IMR-90 (cell line): Measurements from ENCODE around the gene ACKR2. TPM values are rescaled to one million over a fixed set of nuclear protein-coding genes. Genes with fewer than 3 reads are reported as not detected.

ENCODE experiments used
- ATAC-seq: fragments of 200-7000 bp; cut with Tn5 transposase; 2 replicates; pipeline ENCODE4 v1.9.1; 2020; ENCODE audit warnings: low read depth, mild to moderate bottlenecking, moderate library complexity
- BruUV-seq: library from RNA; stranded (reverse); fragments of 400-500 nt; replicated peaks from 2 replicates; lab custom pipeline; 2021; lab: Mats Ljungman, UMichigan
- CTCF ChIA-PET: fragments of 300-600 bp; formaldehyde crosslinking; extraction: SDS; loops from one replicate; lab custom pipeline; 2021; ENCODE audit warnings: antibody characterized with exemption; lab: Yijun Ruan, JAX
- POLR2A ChIA-PET: fragments of 300-600 bp; sonication (Branson Sonifier 250); formaldehyde crosslinking; loops from one replicate; lab custom pipeline; 2022; ENCODE audit warnings: antibody characterized with exemption; ENCODE audit not compliant: unreplicated experiment; lab: Charles Lee
- DNase-seq: peaks from one replicate; pipeline ENCODE4 v3.0.0; 2013
- H2AFZ ChIP-seq: replicated peaks from 2 replicates; pipeline ENCODE3; 2013; ENCODE audit warnings: low read length, mild to moderate bottlenecking; ENCODE audit not compliant: poor library complexity
- H2AK5ac ChIP-seq: 2 replicates; pipeline ENCODE4 v1.6.1; 2013; ENCODE audit warnings: low read depth, low read length, inconsistent platforms
- H2AK9ac ChIP-seq: replicated peaks from 2 replicates; pipeline ENCODE3; 2013; ENCODE audit warnings: mild to moderate bottlenecking, low read depth, low read length, moderate library complexity; ENCODE audit not compliant: poor library complexity
- H2BK120ac ChIP-seq: 2 replicates; pipeline ENCODE4 v1.6.1; 2013; ENCODE audit warnings: low read depth, low read length, inconsistent platforms
- H2BK15ac ChIP-seq: 3 replicates; pipeline ENCODE4 v1.6.1; 2013; ENCODE audit warnings: low read depth, low read length, inconsistent platforms
- H2BK20ac ChIP-seq: 2 replicates; pipeline ENCODE4 v1.6.1; 2013; ENCODE audit warnings: low read depth, mild to moderate bottlenecking, inconsistent platforms, low read length, moderate library complexity
- H2BK5ac ChIP-seq: 2 replicates; pipeline ENCODE4 v1.6.1; 2013; ENCODE audit warnings: mild to moderate bottlenecking, low read depth, low read length, inconsistent platforms; ENCODE audit not compliant: poor library complexity, severe bottlenecking
- H3K14ac ChIP-seq: replicated peaks from 2 replicates; pipeline ENCODE4 v1.6.1; 2013; ENCODE audit warnings: low read depth, low read length, inconsistent platforms
- H3K18ac ChIP-seq: 2 replicates; pipeline ENCODE4 v1.6.1; 2013; ENCODE audit warnings: low read depth, low read length, control low read depth
- H3K23ac ChIP-seq: 2 replicates; pipeline ENCODE4 v1.6.1; 2013; ENCODE audit warnings: low read depth, low read length, inconsistent platforms
- H3K27ac ChIP-seq: 2 replicates; pipeline ENCODE4 v1.5.1; 2013; ENCODE audit warnings: mild to moderate bottlenecking, control low read depth, low read length; ENCODE audit not compliant: insufficient read depth
- H3K27me3 ChIP-seq: 2 replicates; pipeline ENCODE4 v1.6.1; 2013; ENCODE audit warnings: low read length; ENCODE audit not compliant: control insufficient read depth, insufficient read depth
- H3K36me3 ChIP-seq: 2 replicates; pipeline ENCODE4 v1.6.1; 2013; ENCODE audit warnings: low read length, mixed read lengths; ENCODE audit not compliant: control insufficient read depth, insufficient read depth
- H3K4ac ChIP-seq: 2 replicates; pipeline ENCODE4 v1.6.1; 2013; ENCODE audit warnings: low read depth, low read length, inconsistent platforms
- H3K4me1 ChIP-seq: 2 replicates; pipeline ENCODE4 v1.6.1; 2013; ENCODE audit warnings: low read length, mixed read lengths; ENCODE audit not compliant: control insufficient read depth, insufficient read depth
- H3K4me2 ChIP-seq: 2 replicates; pipeline ENCODE4 v1.6.1; 2013; ENCODE audit warnings: low read depth, mild to moderate bottlenecking, control low read depth, low read length, moderate library complexity
- H3K4me3 ChIP-seq: 2 replicates; pipeline ENCODE4 v1.5.1; 2013; ENCODE audit warnings: low read depth, mild to moderate bottlenecking, control low read depth, low read length, moderate library complexity; ENCODE audit not compliant: insufficient read depth
- H3K56ac ChIP-seq: 2 replicates; pipeline ENCODE4 v1.6.1; 2013; ENCODE audit warnings: low read length, inconsistent platforms; ENCODE audit not compliant: insufficient read depth; ENCODE audit errors: extremely low read depth
- H3K79me1 ChIP-seq, 2 experiments: 2 replicates each; pipeline ENCODE4 v1.6.1; 2013; ENCODE audit warnings: low read length in 2 of 2, inconsistent platforms in 1 of 2, low read depth in 1 of 2
- H3K9ac ChIP-seq: 2 replicates; pipeline ENCODE4 v1.6.1; 2013; ENCODE audit warnings: low read depth, low read length, control low read depth
- H3K9me1 ChIP-seq: 2 replicates; pipeline ENCODE4 v1.6.1; 2013; ENCODE audit warnings: low read length, inconsistent platforms; ENCODE audit not compliant: insufficient read depth
- H3K9me3 ChIP-seq: 2 replicates; pipeline ENCODE4 v1.6.1; 2013; ENCODE audit warnings: low read length; ENCODE audit not compliant: control insufficient read depth, insufficient read depth
- H4K20me1 ChIP-seq: 2 replicates; pipeline ENCODE4 v1.6.1; 2013; ENCODE audit warnings: low read length, inconsistent platforms; ENCODE audit not compliant: insufficient read depth
- H4K5ac ChIP-seq: 2 replicates; pipeline ENCODE4 v1.6.1; 2013; ENCODE audit warnings: mild to moderate bottlenecking, low read depth, low read length, control low read depth
- H4K8ac ChIP-seq, 2 experiments: 2 replicates each; pipeline ENCODE4 v1.6.1; 2013; ENCODE audit warnings: low read depth in 2 of 2, low read length in 2 of 2, control low read depth in 1 of 2, inconsistent platforms in 1 of 2
- H4K91ac ChIP-seq: 2 replicates; pipeline ENCODE4 v1.6.1; 2013; ENCODE audit warnings: low read depth, low read length, inconsistent platforms; ENCODE audit not compliant: insufficient read depth
- CHD1 ChIP-seq: IDR thresholded peaks from 2 replicates; pipeline ENCODE4 v1.6.1; 2012; ENCODE audit warnings: low read depth, low read length, improper control_type of control experiment
- CTCF ChIP-seq: conservative IDR thresholded peaks from 2 replicates; pipeline ENCODE4 v1.5.1; 2012; ENCODE audit warnings: mild to moderate bottlenecking, low read depth, low read length, improper control_type of control experiment
- FOS ChIP-seq: fragments of 150-350 bp; IDR thresholded peaks from 2 replicates; pipeline ENCODE4 v1.6.1; 2016; ENCODE audit warnings: low read depth, low read length
- MXI1 ChIP-seq: IDR thresholded peaks from 2 replicates; pipeline ENCODE4 v1.6.1; 2012; ENCODE audit warnings: low read depth, mild to moderate bottlenecking, low read length, moderate library complexity, borderline replicate concordance
- RCOR1 ChIP-seq: IDR thresholded peaks from 2 replicates; pipeline ENCODE4 v1.6.1; 2012; ENCODE audit warnings: mild to moderate bottlenecking, low read length, improper control_type of control experiment; ENCODE audit not compliant: insufficient replicate concordance
- RFX5 ChIP-seq: IDR thresholded peaks from 2 replicates; pipeline ENCODE4 v1.8.0; 2012; ENCODE audit warnings: low read depth, mild to moderate bottlenecking, low read length, moderate library complexity
- USF2 ChIP-seq: fragments of 150-350 bp; IDR thresholded peaks from 2 replicates; pipeline ENCODE4 v1.6.1; 2017; ENCODE audit warnings: mild to moderate bottlenecking, antibody characterized with exemption, low read length, low read depth
- WGBS, 2 experiments: methylation state at CpG; one replicate each; pipeline versions ENCODE4 v1.1.5 to v1.1.7; 2013; ENCODE audit warnings: missing lambda C conversion rate in 2 of 2; ENCODE audit not compliant: insufficient read length in 1 of 2; ENCODE audit errors: extremely low coverage in 2 of 2; 5-methylcytosine and 5-hydroxymethylcytosine counted together
- dilution Hi-C: fragments of 300-500 bp; cut with HindIII; formaldehyde crosslinking; loops from one replicate; pipeline ENCODE4 v1.14.3; 2018; ENCODE audit warnings: low sequenced_read_pairs; ENCODE audit not compliant: unreplicated experiment
- in situ Hi-C: fragments of 300-500 bp; cut with MboI; formaldehyde crosslinking; loops from 3 replicates; pipeline ENCODE4 v1.14.3; 2019; ENCODE audit warnings: low sequenced_read_pairs, inconsistent platforms, mixed read lengths
- intact Hi-C: fragments of 100-400 bp; cut with micrococcal nuclease; formaldehyde crosslinking; loops from 2 replicates; pipeline ENCODE4 v1.10.0; 2022
- polyA plus RNA-seq, 3 experiments: library from polyadenylated mRNA; depleted of rRNA; stranded (reverse); fragments of >200 nt; gene quantifications; 2 replicates each; pipeline ENCODE4 v1.2.3, GENCODE V29; 2012; ENCODE audit warnings: low replicate concordance in 1 of 3
- total RNA-seq: library from RNA; depleted of rRNA; stranded (reverse); fragments of >200 nt; gene quantifications from 2 replicates; pipeline ENCODE4 v1.2.3, GENCODE V29; 2012

Gene ACKR2
- total and polyA plus RNA-seq, 2 of the 4 experiments (the other 2 are of a cell fraction): 0.10 TPM; not detected in 1

- Histone ChIP-seq H3K36me3 (no peaks in the 10 kb centered on the region), H2AK5ac (no peak overlapping the region), H4K5ac (no peak overlapping the region), H3K4me2 (no peak overlapping the region), H3K4me1 (no peaks in the 10 kb centered on the region), H4K20me1 (no peaks in the 10 kb centered on the region), H4K91ac (no peak overlapping the region), H3K23ac (no peak overlapping the region), H3K9ac (no peak overlapping the region), H3K27me3 (peaks cover 35% of the 10 kb centered on the region), H3K27ac (no peak overlapping the region), H2BK120ac (no peak overlapping the region), H3K18ac (no peak overlapping the region), H3K4me3 (no peak overlapping the region), H2BK15ac (no peak overlapping the region), H2BK5ac (no peak overlapping the region), H2AFZ (no peak overlapping the region), H3K4ac (no peak overlapping the region), H3K79me1 (no peaks in the 10 kb centered on the region), H4K8ac (no peak overlapping the region), H2AK9ac (no peak overlapping the region), H3K14ac (no peak overlapping the region), H3K56ac (no peak overlapping the region), H3K9me1 (no peaks in the 10 kb centered on the region), H2BK20ac (no peak overlapping the region), H3K9me3 (no peaks in the 10 kb centered on the region)
- intact Hi-C loops: no loop called here
- ATAC-seq (no peak), DNase-seq (no peak)
- 29% methylated on average over 1 of the region's 4 CpGs; no CpG with 5 or more reads in 1 of the 2 experiments for WGBS, 2 experiments
- POLR2A ChIA-PET: no interaction called here
- no peak for TF ChIP-seq RCOR1
- no peak for TF ChIP-seq FOS
- TF ChIP-seq USF2: no peak
- TF ChIP-seq CHD1: no peak
- no peak for TF ChIP-seq RFX5
- no peak for TF ChIP-seq MXI1
- TF ChIP-seq CTCF: no peak
- BruUV-seq: no TSS peak
- CTCF ChIA-PET: no interaction called here
- dilution Hi-C loops: no loop called here
- in situ Hi-C loops: no loop called here
These were observed 46.5 kb downstream of the ACKR2 start for GRCh38 chr3:42855547-42856380.
